HG03575 (cell line): Measurements from ENCODE around the gene FAM193A.
"Not testable (repeated sequence)": the region's sequence is repeated elsewhere in the genome, so short reads cannot be mapped to it uniquely, and the experiment has no call there.

Experiments used
- ATAC-seq: cut with Tn5 transposase; IDR thresholded peaks from one replicate; pipeline ENCODE4 v1.9.1; 2021; ENCODE audit not compliant: unreplicated experiment, insufficient number of reproducible peaks, low FRiP score; ENCODE audit errors: extremely low read depth

FAM193A gene

GRCh38 chr4:2754848-2755819 lies 218.7 kb downstream of the FAM193A start:
- no peak for ATAC-seq

DNA sequence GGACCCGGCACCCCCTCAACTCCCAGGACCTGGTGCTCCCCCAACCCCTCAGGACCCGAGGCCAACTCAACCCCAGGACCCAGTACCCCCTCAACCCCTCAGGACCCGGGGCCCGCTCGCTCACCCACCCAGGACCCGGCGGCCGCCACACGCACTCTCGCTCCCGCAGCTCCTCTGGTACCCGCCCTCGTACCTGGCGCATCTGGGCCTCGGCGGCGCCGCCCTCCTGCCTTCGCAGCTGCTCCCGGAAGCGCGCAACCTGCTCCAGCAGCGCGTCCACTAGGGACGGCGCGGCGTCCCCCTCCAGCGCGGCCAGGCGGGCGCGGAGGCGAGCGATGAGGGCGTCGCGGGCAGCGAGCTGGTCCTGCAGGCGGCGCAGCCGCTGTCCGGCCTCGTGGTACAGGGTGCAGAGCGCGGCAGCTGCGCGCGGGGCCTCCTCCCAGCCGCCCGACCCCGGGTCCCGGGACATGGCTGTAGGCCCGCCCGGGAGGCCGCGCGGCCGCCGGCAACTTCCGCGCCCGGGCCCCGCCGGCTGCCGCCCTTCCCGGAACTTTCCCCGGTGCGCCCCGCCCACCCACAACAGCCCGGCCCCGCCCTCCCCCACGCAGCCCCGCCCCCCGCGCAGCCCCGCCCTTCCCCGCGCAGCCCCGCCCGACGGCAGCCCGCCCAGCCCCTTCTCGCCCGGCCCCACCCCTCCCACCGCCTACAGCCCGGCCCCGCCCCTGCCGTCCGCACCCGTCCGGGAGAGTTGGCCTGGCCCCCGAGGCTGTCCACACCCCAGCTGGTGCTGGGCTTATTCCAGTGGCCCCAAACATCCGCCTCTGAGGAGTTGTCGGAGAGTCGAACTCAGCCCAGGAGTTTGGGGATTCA lies 219.6 kb downstream of the FAM193A start, which contains the start of gene TNIP2:
Gene TNIP2 (minus strand): TSS at position 516 of the 870 bp plus-strand sequence. CDS start 47 bp downstream, at position 469.
- no peak for ATAC-seq

DNA sequence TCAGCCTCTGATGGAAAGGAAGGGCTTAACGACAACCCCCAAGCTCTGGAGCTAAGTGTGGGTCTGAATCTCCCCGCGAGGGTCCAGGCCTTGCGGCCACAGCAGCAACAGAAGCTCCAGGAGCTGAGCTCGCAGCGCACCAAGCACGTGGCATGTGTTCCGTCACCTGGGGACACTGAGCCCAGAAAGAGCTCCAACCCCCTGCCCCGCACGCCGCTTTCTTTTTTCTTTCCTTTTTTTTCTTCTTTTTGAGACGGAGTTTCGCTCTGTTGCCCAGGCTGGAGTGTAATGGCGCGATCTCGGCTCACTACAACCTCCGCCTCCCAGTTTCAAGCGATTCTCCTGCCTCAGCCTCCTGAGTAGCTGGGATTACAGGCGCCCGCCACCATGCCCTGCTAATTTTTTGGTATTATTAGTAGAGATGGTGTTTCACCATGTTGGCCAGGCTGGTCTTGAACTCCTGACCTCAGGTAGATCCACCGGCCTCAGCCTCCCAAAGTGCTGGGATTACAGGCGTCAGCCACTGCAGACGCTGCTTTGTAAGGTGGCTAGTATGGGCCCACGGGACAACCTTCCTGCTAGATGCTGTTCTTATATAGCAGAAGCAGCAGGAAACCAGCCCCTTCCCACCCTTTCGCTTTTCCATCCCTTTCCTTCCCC lies 220.4 kb downstream of the FAM193A start:
- ATAC-seq: no peak

DNA sequence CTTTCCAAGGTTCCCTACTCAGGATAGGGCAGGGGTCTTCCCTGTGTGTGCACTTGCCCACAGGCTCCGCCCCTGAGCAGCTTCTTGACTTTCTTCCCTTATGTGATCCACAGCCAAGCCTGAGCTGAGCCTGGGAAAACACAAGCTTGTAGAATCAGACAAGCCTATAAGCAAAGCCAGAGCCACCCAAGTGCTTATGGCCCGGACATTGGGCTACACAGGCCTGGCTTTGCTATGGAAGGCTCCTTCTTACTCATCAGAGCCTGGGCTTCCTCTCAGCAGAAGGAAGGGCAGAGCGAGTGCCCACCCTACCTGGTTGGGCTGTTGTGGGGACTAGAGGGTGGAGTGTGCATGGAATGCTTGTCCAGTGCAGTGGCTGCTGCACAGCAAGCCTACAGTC lies 221.0 kb downstream of the FAM193A start:
- no peak for ATAC-seq

DNA sequence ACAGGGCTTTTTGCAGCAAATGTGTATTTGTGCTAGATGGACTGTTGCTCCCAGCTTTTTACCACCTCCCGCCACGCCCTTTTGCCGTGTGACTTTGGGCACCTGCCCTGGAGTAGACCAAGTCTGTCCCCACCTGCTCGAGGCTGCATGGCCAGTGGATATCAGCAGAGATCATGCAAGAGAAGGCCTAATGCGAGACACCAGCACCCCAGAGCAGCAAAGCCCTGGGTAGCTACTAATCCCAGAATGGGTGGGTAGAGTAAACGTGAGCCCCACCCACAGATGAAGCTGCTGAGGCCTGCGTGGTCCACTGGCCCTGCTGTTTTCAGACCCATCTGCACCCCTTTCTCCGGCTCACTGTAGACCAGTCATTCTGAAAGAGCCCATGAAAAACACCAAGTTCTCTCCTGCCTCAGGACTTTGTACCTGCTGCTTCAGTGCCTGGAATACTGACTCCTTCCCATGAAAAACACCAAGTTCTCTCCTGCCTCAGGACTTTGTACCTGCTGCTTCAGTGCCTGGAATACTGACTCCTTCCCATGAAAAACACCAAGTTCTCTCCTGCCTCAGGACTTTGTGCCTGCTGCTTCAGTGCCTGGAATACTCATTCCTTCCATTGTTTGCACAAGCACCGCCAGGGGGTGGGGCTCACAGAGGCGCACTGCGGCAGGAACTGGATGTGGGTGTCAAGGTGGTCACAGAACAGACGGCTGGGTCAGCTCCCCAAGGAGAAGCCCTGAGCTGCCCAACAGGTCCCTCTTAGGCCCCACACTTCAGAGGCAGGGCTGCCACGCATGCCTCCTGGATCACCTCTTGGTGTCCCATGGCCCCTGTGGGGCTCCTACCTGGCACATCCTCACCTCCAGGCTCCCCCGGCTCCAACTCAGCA lies 224.8 kb downstream of the FAM193A start:
- ATAC-seq: no peak

DNA sequence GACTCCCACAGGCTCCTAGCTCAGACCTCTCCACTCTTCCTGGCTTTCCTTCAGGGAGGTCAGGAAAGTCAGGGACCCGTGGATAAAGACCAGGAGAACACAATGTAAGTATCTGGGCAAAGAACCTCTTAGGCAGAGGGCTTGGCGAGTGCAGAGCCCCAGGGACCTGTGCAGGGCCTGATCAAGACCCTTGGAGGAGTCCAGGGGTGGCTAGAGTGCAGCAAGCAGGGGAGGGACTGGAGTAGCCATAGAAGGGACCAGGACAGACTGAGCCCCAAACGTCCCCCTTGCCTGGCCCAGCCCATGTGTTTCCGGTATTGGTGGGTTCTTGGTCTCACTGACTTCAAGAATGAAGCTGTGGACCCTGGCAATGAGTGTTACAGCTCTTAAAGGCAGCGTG lies 225.6 kb downstream of the FAM193A start:
- no peak for ATAC-seq

DNA sequence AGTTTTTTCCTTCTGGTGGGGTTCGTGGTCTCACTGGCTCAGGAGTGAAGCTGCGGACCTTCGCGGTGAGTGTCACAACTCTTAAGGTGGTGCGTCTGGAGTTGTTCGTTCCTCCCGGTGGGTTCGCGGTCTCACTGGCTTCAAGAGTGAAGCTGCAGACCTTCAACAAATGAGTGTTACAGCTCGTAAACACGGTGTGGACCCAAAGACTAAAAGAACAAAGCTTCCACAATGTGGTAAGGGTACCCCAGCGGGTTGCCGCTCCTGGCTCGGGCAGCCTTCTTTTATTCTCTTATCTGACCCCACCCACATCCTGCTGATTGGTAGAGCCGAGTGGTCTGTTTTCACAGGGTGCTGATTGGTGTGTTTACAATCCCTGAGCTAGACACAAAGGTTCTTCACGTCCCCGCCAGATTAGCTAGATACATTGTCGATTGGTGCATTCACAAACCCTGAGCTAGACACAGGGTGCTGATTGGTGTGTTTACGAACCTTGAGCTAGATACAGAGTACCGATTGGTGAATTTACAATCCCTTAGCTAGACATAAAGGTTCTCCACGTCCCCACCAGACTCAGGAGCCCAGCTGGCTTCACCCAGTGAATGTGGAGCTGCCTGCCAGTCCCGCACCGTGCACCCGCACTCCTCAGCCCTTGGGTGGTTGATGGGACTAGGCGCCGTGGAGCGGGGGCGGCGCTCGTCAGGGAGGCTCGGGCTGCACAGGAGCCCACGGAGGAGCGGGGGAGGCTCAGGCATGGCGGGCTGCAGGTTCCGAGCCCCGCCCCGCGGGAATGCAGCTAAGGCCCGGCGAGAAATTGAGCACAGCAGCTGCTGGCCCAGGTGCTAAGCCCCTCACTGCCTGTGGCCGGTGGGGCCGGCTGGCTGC lies 226.3 kb downstream of the FAM193A start:
- not testable (repeated sequence) for ATAC-seq

DNA sequence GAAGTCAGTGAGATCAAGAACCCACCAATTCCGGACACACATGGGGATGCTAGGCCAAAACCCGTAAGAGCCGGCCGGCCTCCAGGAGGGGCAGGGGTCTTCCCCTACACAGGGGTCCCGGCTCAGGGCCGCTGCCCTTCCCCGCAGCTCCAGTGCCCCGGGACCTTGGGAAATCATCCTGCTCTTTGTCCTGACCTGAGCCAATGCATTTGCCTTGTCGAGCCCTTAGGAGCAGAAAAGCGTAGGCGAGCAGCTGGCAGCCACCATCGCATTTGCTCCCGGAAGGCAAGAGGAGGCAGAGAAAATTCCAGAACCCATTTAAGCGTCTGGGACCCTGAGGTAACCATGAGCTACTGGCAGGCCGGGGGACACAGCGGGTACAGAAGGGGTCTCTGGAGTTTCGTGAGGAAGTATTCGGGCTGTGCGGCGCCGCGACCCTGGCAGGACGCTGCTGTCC lies 227.1 kb downstream of the FAM193A start:
- no peak for ATAC-seq

DNA sequence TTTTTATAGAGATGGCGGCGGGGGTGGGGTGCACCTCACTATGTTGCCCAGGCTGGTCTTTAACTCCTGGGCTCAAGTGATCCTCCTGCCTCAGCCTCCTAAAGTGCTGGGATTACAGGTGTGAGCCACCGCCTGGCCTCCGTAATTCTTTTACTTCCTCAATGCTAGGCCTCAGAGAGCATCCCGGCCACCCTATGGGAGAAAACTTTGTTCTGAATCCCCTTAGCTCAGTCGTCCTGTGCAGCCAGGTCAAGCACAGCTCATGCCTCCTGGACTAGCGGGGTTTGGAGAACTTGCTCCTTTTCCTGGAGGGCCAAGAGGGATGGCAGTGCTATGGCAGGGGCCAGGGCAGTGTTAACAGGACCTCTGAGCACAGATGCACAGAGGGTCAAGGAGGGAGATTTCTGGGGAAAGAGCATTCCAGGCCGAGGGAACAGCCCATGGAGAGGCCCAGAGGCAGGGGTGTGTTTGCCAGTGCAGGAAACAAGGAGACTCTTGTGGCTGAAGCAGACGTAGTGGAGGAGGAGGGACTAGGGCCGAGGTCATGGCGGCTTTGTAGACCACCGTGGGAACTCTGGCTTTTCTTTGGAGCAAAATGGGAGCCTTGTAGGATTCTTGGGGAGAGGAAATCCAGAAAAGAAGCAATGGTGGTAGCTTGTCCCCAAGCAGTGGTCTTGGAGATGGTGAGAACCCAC lies 229.5 kb downstream of the FAM193A start:
- no peak for ATAC-seq

GRCh38 chr4:2767046-2767704 lies 230.7 kb downstream of the FAM193A start:
- no peak for ATAC-seq

GRCh38 chr4:2767705-2768074 lies 231.2 kb downstream of the FAM193A start:
- ATAC-seq: no peak

- ATAC-seq: no peak
Measured at GRCh38 chr4:2768124-2768523, 231.7 kb downstream of the FAM193A start.

GRCh38 chr4:2768921-2769336 lies 232.5 kb downstream of the FAM193A start:
- no peak for ATAC-seq

GRCh38 chr4:2771264-2771663 lies 234.8 kb downstream of the FAM193A start:
- no peak for ATAC-seq

DNA sequence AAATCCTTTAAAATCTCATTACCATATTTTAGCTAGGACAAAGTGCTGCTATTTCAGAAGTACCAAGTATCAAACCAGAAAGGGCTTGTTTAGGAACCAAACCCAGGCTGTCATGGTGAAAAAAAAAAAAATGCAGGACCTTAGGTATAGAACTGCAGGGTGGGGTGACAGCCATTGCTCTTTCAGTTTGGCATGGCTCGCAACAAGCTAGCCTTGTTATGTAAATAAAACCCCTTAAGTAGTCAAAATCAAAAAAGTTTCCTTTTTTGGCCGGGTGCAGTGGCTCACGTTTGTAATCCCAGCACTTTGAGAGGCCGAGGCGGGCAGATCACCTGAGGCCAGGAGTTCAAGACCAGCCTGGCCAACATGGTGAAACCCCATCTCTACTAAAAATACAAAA lies 244.2 kb downstream of the FAM193A start:
- not testable (repeated sequence) for ATAC-seq

- ATAC-seq: no peak
Measured at GRCh38 chr4:2781911-2782310, 245.5 kb downstream of the FAM193A start.
